Neural progenitor cell (in vitro differentiated cells): ENCODE measurements around the gene AFF3.

ENCODE experiments used
- CTCF ChIP-seq: fragments of 200-600 bp; sonication (generic); IDR thresholded peaks from 2 replicates; pipeline ENCODE4 v1.5.1; 2017; ENCODE audit warnings: antibody characterized with exemption, mild to moderate bottlenecking
- EZH2 ChIP-seq: fragments of 200-600 bp; sonication (generic); IDR thresholded peaks from 2 replicates; pipeline ENCODE4 v1.6.1; 2017; ENCODE audit warnings: antibody characterized with exemption, mild to moderate bottlenecking, moderate library complexity
- EZH2phosphoT487 ChIP-seq: fragments of 200-600 bp; sonication (generic); IDR thresholded peaks from 2 replicates; pipeline ENCODE4 v1.6.1; 2017; ENCODE audit warnings: antibody characterized with exemption

- TF ChIP-seq CTCF (no peak), EZH2phosphoT487 (no peak), EZH2 (no peak)
These were observed 505.2 kb downstream of the AFF3 start for GRCh38 chr2:99637159-99637697.
